ENCODE data around the gene ESYT3.

DNA sequence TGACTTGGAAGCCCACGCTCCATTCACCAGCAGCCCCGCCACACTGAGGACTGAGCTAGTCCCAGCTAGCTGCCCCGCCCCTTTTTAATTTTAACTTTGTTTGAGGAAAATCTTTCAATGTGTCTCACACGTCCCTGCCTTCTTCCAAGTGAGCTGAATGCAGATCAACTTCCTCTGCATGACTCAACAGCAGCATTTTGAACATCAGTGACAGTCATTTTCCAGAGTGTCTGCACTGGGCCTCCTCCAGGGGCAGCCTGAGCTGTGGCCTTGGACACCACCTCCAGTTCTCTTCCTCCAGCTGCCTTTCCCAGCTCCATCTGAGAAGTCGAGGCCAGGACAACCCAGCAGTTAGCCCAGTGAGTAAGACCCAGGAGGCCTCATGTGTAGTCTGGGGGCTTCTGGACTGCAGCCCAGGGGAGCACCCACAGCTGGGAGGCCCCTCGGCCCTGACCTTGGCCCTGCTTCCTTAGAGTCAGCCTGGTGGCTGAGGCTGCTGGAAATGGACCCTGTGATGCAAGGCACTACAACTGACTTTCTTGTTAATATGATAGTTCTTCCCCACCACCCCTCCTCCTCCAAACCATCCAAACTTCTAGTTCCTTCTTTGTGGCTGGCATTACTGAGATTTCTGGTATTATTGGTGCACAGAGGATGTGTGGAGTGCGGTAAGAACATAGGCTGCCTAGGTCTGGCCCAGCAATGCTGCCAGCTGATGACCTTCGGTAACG lies 21.4 kb upstream of the ESYT3 start:
- TF ChIP-seq, protein P1, sequence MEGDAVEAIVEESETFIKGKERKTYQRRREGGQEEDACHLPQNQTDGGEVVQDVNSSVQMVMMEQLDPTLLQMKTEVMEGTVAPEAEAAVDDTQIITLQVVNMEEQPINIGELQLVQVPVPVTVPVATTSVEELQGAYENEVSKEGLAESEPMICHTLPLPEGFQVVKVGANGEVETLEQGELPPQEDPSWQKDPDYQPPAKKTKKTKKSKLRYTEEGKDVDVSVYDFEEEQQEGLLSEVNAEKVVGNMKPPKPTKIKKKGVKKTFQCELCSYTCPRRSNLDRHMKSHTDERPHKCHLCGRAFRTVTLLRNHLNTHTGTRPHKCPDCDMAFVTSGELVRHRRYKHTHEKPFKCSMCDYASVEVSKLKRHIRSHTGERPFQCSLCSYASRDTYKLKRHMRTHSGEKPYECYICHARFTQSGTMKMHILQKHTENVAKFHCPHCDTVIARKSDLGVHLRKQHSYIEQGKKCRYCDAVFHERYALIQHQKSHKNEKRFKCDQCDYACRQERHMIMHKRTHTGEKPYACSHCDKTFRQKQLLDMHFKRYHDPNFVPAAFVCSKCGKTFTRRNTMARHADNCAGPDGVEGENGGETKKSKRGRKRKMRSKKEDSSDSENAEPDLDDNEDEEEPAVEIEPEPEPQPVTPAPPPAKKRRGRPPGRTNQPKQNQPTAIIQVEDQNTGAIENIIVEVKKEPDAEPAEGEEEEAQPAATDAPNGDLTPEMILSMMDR (IDR thresholded peaks at IDR 0.05) = no peak
- TF ChIP-seq POLR2AphosphoS5 (IDR thresholded peaks at IDR 0.05) = no peak
- no peak for TF ChIP-seq EP300 (IDR thresholded peaks at IDR 0.05)
- TF ChIP-seq POLR2A (IDR thresholded peaks at IDR 0.05) = no peak

Data from upper lobe of left lung (tissue), 4 donors.